Heart left ventricle (tissue), 16 donors: ENCODE measurements around the gene CNOT1. TPM values are rescaled to one million over a fixed set of nuclear protein-coding genes. Genes with fewer than 3 reads are reported as not detected.

Experiments used
- ATAC-seq, 4 donors: fragments of 200-7000 bp; cut with Tn5 transposase; one replicate each; pipeline ENCODE4 v1.9.1; 2020 to 2022; ENCODE audit warnings: moderate library complexity in 4 of 4, mild to moderate bottlenecking in 3 of 4, moderate number of reproducible peaks in 1 of 4
- DNase-seq, 5 donors: peaks; one replicate each; pipeline ENCODE4 v3.0.0-alpha.2; 2020
- H3K27ac ChIP-seq, 12 donors: fragments of 200-600 bp; sonication (generic) in 4 of 12; one replicate each; pipeline versions ENCODE4 v1.5.0 to v1.8.0; 2016 to 2022; ENCODE audit warnings: mild to moderate bottlenecking in 2 of 12
- H3K27me3 ChIP-seq, 9 donors: fragments of 200-600 bp; sonication (generic) in 2 of 9; one replicate each; pipeline versions ENCODE4 v1.5.1 to v1.8.0; 2016 to 2022; ENCODE audit warnings: mild to moderate bottlenecking in 3 of 9
- H3K36me3 ChIP-seq, 9 donors: fragments of 200-600 bp; sonication (generic) in 2 of 9; one replicate each; pipeline versions ENCODE4 v1.5.0 to v1.8.0; 2018 to 2022; ENCODE audit warnings: mild to moderate bottlenecking in 2 of 9
- H3K4me1 ChIP-seq, 12 donors: fragments of 200-600 bp; sonication (generic) in 4 of 12; one replicate each; pipeline versions ENCODE4 v1.5.0 to v1.8.0; 2016 to 2022; ENCODE audit warnings: mild to moderate bottlenecking in 3 of 12
- H3K4me3 ChIP-seq, 12 donors: fragments of 200-600 bp; sonication (generic) in 4 of 12; one replicate each; pipeline versions ENCODE4 v1.5.0 to v1.8.0; 2017 to 2022; ENCODE audit warnings: mild to moderate bottlenecking in 9 of 12, moderate library complexity in 4 of 12
- H3K9me3 ChIP-seq, 12 donors: fragments of 200-600 bp; sonication (generic) in 4 of 12; one replicate each; pipeline versions ENCODE4 v1.5.0 to v1.8.0; 2016 to 2022; ENCODE audit warnings: mild to moderate bottlenecking in 1 of 12
- POLR2A ChIP-seq, 2 donors: fragments of 450-650 bp; IDR thresholded peaks; one replicate each; pipeline ENCODE4 v1.6.1; 2017; ENCODE audit warnings: antibody characterized with exemption in 2 of 2, mild to moderate bottlenecking in 2 of 2, moderate library complexity in 2 of 2
- WGBS, 4 donors: extraction: QIAGEN DNeasy Blood & Tissue Kit in 2 of 4; methylation state at CpG; one replicate each; pipeline versions ENCODE4 v1.1.5 to v1.1.7; 2013 to 2018; 5-methylcytosine and 5-hydroxymethylcytosine counted together
- intact Hi-C, 10 donors: fragments of 100-400 bp; cut with DNase I; formaldehyde crosslinking; loops; one replicate each; pipeline versions ENCODE4 v1.11.1 to v1.14.2; 2022
- polyA plus RNA-seq, 2 donors: library from polyadenylated mRNA; stranded (reverse); fragments of 200-250 nt; gene quantifications; one replicate each; pipeline ENCODE4 v1.2.3, GENCODE V29; 2013
- total RNA-seq, 9 donors: library from RNA; depleted of rRNA in 2 of 9; stranded (reverse); fragments of >200 nt in 2 of 9; fragmentation: NEBNext Ultra II Directional in 3 of 9; extraction: Animal tissue kit (Norgen Biotek cat#: 25700) in 3 of 9; gene quantifications; one replicate each; pipeline versions ENCODE4 v1.1.0 to v1.2.4, GENCODE V29; 2016 to 2023
- TF ChIP-seq, protein P1 (sequence below), 12 donors: fragments of 200-600 bp; sonication (generic) in 4 of 12; IDR thresholded peaks; one replicate each; pipeline versions ENCODE4 v1.5.0 to v1.8.0; 2018 to 2022; ENCODE audit warnings: antibody characterized with exemption in 12 of 12, mild to moderate bottlenecking in 5 of 12
- donor health status: ischemic (EF 13 %, LVEDD 7.1; RV severe dilation, severe dysfunction).
- donor health status: healthy with polysubstance abuse.
- donor health status: DM: no; HTN: yes; CAD: no.
- donor health status: DM: no; HTN: no; CAD: no.
- donor health status: ischemic (EF 25% LVEDD 6.9; RV normal size, moderate dysfunction).
- donor health status: ischemic (EF 25% LVEDD 5.7; RV mildly dilated, moderate dysfunction).
- donor health status: healthy.
- donor health status: DM: yes; HTN: yes; CAD: no.
- donor health status: ischemic (EF 35%, LVEDD 5.7; RV mildly dilated, moderate dysfunction).
- donor health status: nonischemic (EF 11% LVEDD 7.7; RV severe dilation, severe dysfunction).
- donor health status: DM: yes; HTN: yes; CAD: no.
- donor health status: PGD.
- donor health status: ischemic (EF 29% LVEDD 5.4; RV normal size, mild dysfunction).
- donor health status: nonischemic (EF 23%, LVEDD 6.1; RV moderate dilation, normal function).

Gene CNOT1
- total and polyA plus RNA-seq, 11 donors, result 21.2 to 110 (median 81.1) TPM

DNA sequence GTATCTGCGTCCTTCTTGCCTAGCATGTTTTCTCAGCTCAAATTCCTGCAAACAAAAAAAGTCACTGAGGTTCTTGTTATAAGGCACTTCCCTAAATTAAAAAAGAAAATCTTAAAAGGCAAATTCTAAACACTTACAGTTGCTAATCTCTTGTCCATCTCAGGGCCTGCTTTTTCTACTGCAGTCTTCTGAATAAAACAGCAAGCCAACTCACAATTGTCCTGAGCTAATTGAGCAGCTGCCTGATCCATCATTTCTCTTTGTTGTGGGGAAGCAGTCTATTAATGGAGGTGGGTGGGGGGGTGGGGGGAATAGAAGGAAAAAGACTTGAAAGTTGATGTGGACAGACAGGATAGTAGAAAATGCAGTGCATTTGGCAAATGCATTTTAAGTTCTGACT, 87.3 kb downstream of the CNOT1 start:
- Histone ChIP-seq H3K9me3 (no peaks in the 10 kb centered on the region), H3K27me3 (no peaks in the 10 kb centered on the region), H3K27ac (no peak overlapping the region), H3K4me1 (peaks cover 0 to 9% (median 0%) of the 10 kb centered on the region in 12 donors), H3K4me3 (no peak overlapping the region), H3K36me3 (peaks cover 2 to 100% (median 99%) of the 10 kb centered on the region in 9 donors)
- DNase-seq, result no peak
- TF ChIP-seq, protein P1, sequence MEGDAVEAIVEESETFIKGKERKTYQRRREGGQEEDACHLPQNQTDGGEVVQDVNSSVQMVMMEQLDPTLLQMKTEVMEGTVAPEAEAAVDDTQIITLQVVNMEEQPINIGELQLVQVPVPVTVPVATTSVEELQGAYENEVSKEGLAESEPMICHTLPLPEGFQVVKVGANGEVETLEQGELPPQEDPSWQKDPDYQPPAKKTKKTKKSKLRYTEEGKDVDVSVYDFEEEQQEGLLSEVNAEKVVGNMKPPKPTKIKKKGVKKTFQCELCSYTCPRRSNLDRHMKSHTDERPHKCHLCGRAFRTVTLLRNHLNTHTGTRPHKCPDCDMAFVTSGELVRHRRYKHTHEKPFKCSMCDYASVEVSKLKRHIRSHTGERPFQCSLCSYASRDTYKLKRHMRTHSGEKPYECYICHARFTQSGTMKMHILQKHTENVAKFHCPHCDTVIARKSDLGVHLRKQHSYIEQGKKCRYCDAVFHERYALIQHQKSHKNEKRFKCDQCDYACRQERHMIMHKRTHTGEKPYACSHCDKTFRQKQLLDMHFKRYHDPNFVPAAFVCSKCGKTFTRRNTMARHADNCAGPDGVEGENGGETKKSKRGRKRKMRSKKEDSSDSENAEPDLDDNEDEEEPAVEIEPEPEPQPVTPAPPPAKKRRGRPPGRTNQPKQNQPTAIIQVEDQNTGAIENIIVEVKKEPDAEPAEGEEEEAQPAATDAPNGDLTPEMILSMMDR (IDR thresholded peaks at IDR 0.05), result no peak
- TF ChIP-seq POLR2A (IDR thresholded peaks at IDR 0.05), result no peak
- no peak for ATAC-seq
- WGBS, 4 donors, result 75 to 84% (median 81%) methylated on average over 1 of the region's 1 CpG
- intact Hi-C loops, result loop anchor here in 2 of 10 donors (5.0 kb wide), 1 partner anchor 35 kb away; no protein-coding TSS in a partner anchor

DNA sequence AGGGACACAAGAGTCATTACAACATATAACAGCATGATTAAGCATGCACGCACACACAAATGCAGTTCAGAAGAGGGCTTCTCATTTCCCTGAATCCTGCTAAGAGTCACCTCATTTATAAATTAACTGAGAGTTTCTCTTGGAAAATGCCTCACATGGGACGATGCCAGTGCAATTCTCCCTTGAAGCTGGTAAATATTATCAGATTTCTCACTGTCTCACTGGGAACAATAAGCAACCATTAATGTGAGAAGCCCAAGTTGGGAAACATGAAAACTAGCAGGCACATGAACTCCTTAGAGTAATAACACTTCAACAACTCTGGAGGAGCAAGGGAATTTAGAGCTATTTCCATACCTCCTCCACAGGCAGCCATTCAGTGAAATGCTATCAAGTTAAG, 87.9 kb downstream of the CNOT1 start:
- no peaks in the 10 kb centered on the region for H3K27me3 ChIP-seq
- DNase-seq, result no peak
- H3K4me1 ChIP-seq, result peaks cover 0 to 14% (median 0%) of the 10 kb centered on the region in 12 donors
- TF ChIP-seq, protein P1 (IDR thresholded peaks at IDR 0.05), result no peak
- TF ChIP-seq POLR2A (IDR thresholded peaks at IDR 0.05), result no peak
- H3K4me3 ChIP-seq, result no peak overlapping the region
- 88 to 94% (median 91%) methylated on average over 2 of the region's 2 CpGs for WGBS, 4 donors
- no peak overlapping the region for H3K27ac ChIP-seq
- H3K9me3 ChIP-seq, result no peaks in the 10 kb centered on the region
- peaks cover 2 to 100% (median 99%) of the 10 kb centered on the region in 9 donors for H3K36me3 ChIP-seq
- ATAC-seq, result no peak
- intact Hi-C loops, result loop anchor here in 2 of 10 donors (5.0 kb wide), 1 partner anchor 36 kb away; no protein-coding TSS in a partner anchor

DNA sequence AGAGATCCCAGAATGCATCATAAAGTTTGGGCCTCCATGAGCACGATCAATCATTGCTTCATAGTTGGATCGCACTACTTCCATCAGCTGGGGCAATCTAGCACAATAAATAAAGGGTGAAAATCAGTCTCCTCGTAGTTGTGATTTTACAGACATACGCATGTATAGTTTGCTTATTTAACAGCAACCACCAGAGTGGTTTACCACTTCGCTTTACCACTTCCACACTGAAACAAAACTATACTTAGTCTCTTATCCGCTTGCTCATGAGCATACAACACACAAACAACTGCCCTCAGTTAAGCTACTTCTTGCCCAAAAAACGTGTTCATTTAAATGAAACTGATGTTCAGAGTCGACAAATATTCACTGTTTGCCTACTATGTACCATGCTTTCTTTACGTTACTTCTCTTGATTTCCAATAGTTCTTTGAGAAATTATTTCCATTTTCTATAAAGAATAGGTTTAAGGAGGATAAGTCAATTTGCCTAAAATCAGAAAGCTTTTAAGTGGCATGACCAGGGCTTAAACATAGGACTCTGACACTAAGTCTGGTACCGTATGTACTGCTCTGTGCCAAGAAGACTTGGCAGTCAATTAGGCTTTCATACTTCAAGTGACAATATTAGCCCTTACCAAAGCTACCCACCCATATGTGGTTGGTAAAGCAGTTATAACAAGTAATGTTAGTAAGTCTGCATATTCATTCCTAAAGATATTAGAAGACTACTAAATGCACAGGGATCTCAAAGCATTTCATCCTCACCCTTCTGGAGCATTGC, 92.3 kb downstream of the CNOT1 start:
- Histone ChIP-seq H3K27me3 (no peaks in the 10 kb centered on the region), H3K4me3 (no peak overlapping the region), H3K36me3 (peaks cover 0 to 100% (median 99%) of the 10 kb centered on the region in 9 donors), H3K4me1 (peaks cover 0 to 36% (median 3%) of the 10 kb centered on the region in 12 donors), H3K9me3 (no peaks in the 10 kb centered on the region), H3K27ac (peak overlapping the region in 1 of 12 donors; percentile 2)
- ATAC-seq (peak; percentile 44 to 84 (median 71)), DNase-seq (no peak)
- intact Hi-C loops, result loop anchor here in 1 of 10 donors (10.0 kb wide), 1 partner anchor 47 kb away; no protein-coding TSS in a partner anchor
- WGBS, 4 donors, result 81 to 86% (median 84%) methylated on average over 10 of the region's 10 CpGs
- TF ChIP-seq, protein P1 (IDR thresholded peaks at IDR 0.05), result no peak
- no peak for TF ChIP-seq POLR2A (IDR thresholded peaks at IDR 0.05)

DNA sequence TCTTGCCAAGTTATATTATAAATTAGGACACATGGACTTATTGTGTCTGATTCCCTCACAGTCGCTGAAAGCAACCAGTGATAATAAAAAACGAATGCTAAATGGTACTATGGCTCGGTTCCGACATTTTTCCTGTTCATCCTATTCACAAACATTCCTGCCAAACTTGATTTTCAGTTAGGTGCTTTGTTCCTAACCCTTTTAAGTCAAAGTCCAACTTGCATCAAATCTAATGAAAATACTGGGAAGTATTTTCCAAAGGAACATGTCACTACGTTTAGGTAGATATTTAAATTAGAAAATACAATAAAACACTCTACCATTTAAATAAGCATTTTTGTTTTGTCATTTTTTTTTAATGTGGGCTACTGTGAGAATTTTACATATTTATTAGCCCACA, 93.3 kb downstream of the CNOT1 start:
- intact Hi-C loops, result loop anchor here in 1 of 10 donors (10.0 kb wide), 1 partner anchor 49 kb away; no protein-coding TSS in a partner anchor
- WGBS, 4 donors, result 53 to 68% (median 60%) methylated on average over 5 of the region's 5 CpGs
- H3K4me3 ChIP-seq, result no peak overlapping the region
- DNase-seq (no peak), ATAC-seq (no peak)
- H3K4me1 ChIP-seq, result peaks cover 0 to 36% (median 3%) of the 10 kb centered on the region in 12 donors
- H3K27ac ChIP-seq, result no peak overlapping the region
- TF ChIP-seq, protein P1 (IDR thresholded peaks at IDR 0.05), result no peak
- no peak for TF ChIP-seq POLR2A (IDR thresholded peaks at IDR 0.05)
- peaks cover 0 to 100% (median 99%) of the 10 kb centered on the region in 9 donors for H3K36me3 ChIP-seq
- no peaks in the 10 kb centered on the region for H3K9me3 ChIP-seq
- no peaks in the 10 kb centered on the region for H3K27me3 ChIP-seq
